Keratinocyte (primary cell): Measurements from ENCODE around the gene DELE1.

ENCODE experiments used
- CTCF ChIP-seq, 3 experiments: IDR thresholded peaks in 1 of 3; conservative IDR thresholded peaks in 1 of 3; optimal IDR thresholded peaks in 1 of 3; 2 replicates in 2 of 3; 3 replicates in 1 of 3; pipeline versions ENCODE3 to v1.5.1; 2011; ENCODE audit warnings: low read length in 3 of 3, mild to moderate bottlenecking in 3 of 3, moderate library complexity in 2 of 3, control low read depth in 1 of 3, inconsistent platforms in 1 of 3; ENCODE audit not compliant: insufficient read depth in 2 of 3; ENCODE audit errors: extremely low read depth in 1 of 3
- EZH2 ChIP-seq: IDR thresholded peaks from one replicate; pipeline ENCODE4 v1.6.1; 2012; ENCODE audit warnings: inconsistent platforms, mild to moderate bottlenecking, low read length, moderate library complexity

- no peak for TF ChIP-seq EZH2
- TF ChIP-seq CTCF (optimal IDR thresholded peaks at IDR 0.05 in 1 of 3, IDR thresholded peaks at IDR 0.05 in 1 of 3, conservative IDR thresholded peaks at IDR 0.05 in 1 of 3; ENCODE audit: extremely low read depth in 1 of 3, insufficient read depth in 2 of 3, low read length in 3 of 3) = no peak
Observed at GRCh38 chr5:141874262-141874964, 49.3 kb upstream of the DELE1 start.
